GM18907 (cell line): ENCODE data around the gene MARCHF4.
A peak's percentile ranks its signal among the peaks of the same experiment; 100 is the strongest.

Source experiments
- ATAC-seq: cut with Tn5 transposase; IDR thresholded peaks from one replicate; pipeline ENCODE4 v1.9.1; 2021; ENCODE audit warnings: mild to moderate bottlenecking, moderate library complexity; ENCODE audit not compliant: unreplicated experiment

MARCHF4 gene

GRCh38 chr2:216371721-216372702 is at the start of gene MARCHF4:
TSS of gene MARCHF4 (minus strand) at chr2:216372483. CDS start at chr2:216370260, 2,223 bp downstream.
- ATAC-seq: no peak

- ATAC-seq: no peak
These were observed 48.3 kb upstream of the MARCHF4 start for GRCh38 chr2:216420367-216421101.

GRCh38 chr2:216418981-216419380 is 46.7 kb upstream of the MARCHF4 start:
- ATAC-seq: no peak

GRCh38 chr2:216416571-216417307 is 44.5 kb upstream of the MARCHF4 start:
- no peak for ATAC-seq

GRCh38 chr2:216415541-216415940 is 43.3 kb upstream of the MARCHF4 start:
- ATAC-seq: no peak

GRCh38 chr2:216414772-216415319 is 42.6 kb upstream of the MARCHF4 start:
- ATAC-seq: no peak

GRCh38 chr2:216413882-216414281 is 41.6 kb upstream of the MARCHF4 start:
- ATAC-seq: no peak

- peak; percentile 92 for ATAC-seq
These were observed 40.0 kb upstream of the MARCHF4 start, which contains the start of gene SMARCAL1 for GRCh38 chr2:216412022-216412999. TSS of gene SMARCAL1 (plus strand) at chr2:216412484. CDS start at chr2:216414705, 2,221 bp downstream.

GRCh38 chr2:216410550-216410949 is 38.3 kb upstream of the MARCHF4 start:
- peak; percentile 32 for ATAC-seq

- no peak for ATAC-seq
These were observed 36.4 kb upstream of the MARCHF4 start for GRCh38 chr2:216408426-216409290.

- ATAC-seq: no peak
These were observed 34.5 kb upstream of the MARCHF4 start for GRCh38 chr2:216406826-216407225.

GRCh38 chr2:216405588-216405987 is 33.3 kb upstream of the MARCHF4 start:
- no peak for ATAC-seq

- no peak for ATAC-seq
These were observed 31.8 kb upstream of the MARCHF4 start for GRCh38 chr2:216404010-216404618.

GRCh38 chr2:216402751-216403150 is 30.5 kb upstream of the MARCHF4 start:
- no peak for ATAC-seq

GRCh38 chr2:216399621-216400020 is 27.3 kb upstream of the MARCHF4 start:
- ATAC-seq: no peak

GRCh38 chr2:216394881-216395280 is 22.6 kb upstream of the MARCHF4 start:
- no peak for ATAC-seq

GRCh38 chr2:216392945-216393840 is 20.9 kb upstream of the MARCHF4 start:
- ATAC-seq: no peak
